ENCODE data around the gene AQP4.

The AQP4 gene, protein sequence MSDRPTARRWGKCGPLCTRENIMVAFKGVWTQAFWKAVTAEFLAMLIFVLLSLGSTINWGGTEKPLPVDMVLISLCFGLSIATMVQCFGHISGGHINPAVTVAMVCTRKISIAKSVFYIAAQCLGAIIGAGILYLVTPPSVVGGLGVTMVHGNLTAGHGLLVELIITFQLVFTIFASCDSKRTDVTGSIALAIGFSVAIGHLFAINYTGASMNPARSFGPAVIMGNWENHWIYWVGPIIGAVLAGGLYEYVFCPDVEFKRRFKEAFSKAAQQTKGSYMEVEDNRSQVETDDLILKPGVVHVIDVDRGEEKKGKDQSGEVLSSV

GRCh38 chr18:26865557-26865956, at the start of gene AQP4:
Gene AQP4 (minus strand): TSS chr18:26865707. CDS start chr18:26865689, 18 bp downstream.
- no peak for DNase-seq

GRCh38 chr18:26911840-26912239, 46.3 kb upstream of the AQP4 start:
- no peak for DNase-seq

GRCh38 chr18:26909599-26910290, 44.2 kb upstream of the AQP4 start:
- DNase-seq = no peak

- DNase-seq = no peak
Measured at GRCh38 chr18:26908906-26909305, 43.4 kb upstream of the AQP4 start.

- no peak for DNase-seq
Measured at GRCh38 chr18:26902291-26902690, 36.8 kb upstream of the AQP4 start.

GRCh38 chr18:26901020-26901419, 35.5 kb upstream of the AQP4 start:
- DNase-seq = no peak

DNA sequence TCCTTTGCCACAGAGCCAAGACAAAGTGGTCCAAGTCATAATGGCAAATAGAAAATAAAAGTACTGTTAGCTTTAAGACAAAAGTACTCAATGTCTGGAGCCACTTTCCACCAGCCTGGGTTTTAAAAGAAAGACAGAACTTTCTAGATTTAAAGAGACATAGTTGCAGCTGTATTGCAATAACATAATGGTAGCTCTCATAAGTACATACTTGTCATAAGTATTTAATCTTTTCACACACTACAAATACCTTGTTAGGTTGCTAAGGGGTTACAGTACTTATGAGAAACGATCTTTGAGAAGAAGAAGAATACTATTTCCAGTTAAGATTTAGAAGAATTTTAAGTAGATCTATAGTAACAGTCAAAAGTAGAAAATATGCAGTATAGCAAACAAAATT, 28.9 kb upstream of the AQP4 start:
- DNase-seq = no peak

DNA sequence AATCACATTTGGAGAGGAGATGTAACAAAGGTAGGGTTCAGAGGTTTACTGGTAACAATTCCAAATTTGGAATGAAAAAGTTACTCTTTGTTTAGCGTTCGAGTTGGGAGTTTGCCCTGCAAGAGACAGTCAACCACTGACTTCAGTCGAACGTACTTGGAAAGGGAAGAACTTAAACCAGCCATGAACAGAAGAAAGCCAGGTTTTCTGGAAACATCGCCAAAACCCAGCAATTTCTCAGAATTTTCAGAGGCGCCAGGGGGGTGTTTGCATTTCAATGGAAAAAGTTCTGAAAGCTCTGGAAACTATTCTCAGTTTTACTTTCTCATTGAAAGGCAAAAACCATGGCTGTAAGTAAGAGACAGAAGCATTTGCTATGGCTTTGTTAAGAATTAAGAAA, 28.5 kb upstream of the AQP4 start:
- no peak for DNase-seq

GRCh38 chr18:26888259-26888658, 22.8 kb upstream of the AQP4 start:
- no peak for DNase-seq

- no peak for DNase-seq
Measured at GRCh38 chr18:26875040-26875654, 9.6 kb upstream of the AQP4 start.

GRCh38 chr18:26874283-26874682, 8.8 kb upstream of the AQP4 start:
- DNase-seq = no peak

DNA sequence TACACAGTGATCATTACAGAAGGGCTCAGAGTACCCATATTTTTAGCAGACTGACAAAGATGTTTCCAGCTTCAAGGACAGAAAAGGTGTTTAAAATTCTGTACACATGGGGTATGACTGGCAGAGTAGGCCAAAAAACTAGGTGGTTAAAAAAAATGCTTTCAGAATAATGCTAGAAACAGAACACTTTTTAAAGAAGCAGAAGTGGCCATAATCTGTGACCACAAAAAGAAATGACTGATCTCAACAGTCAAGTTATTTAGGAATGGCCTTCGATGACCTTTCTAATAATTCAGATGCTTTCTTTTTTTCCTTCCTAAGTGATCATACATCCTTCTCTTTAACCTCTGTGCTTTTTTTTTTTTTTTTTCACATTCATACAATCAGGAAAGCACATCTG, 4.1 kb upstream of the AQP4 start:
- no peak for DNase-seq

GRCh38 chr18:26868968-26869586, 3.6 kb upstream of the AQP4 start:
- DNase-seq = no peak

DNA sequence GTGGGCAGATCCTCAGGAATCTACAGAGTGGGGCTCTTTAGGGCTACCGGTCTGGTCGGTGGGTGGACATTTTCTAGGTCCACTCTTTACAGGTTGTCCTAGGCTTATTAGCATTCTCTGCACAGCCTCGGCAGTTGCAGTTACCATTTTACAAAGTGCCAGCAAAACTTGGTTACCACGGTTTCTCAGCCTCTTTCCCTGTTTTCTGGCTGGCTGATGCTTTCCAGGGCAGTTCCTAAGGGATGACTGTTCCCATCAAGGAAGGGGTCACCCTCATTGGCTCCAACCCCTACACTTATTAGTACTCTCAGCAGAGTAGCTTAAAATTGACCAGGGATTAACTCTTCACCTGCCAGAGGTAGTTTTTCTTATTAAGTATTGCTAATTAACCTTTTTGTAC, 2.0 kb upstream of the AQP4 start:
- no peak for DNase-seq

DNA sequence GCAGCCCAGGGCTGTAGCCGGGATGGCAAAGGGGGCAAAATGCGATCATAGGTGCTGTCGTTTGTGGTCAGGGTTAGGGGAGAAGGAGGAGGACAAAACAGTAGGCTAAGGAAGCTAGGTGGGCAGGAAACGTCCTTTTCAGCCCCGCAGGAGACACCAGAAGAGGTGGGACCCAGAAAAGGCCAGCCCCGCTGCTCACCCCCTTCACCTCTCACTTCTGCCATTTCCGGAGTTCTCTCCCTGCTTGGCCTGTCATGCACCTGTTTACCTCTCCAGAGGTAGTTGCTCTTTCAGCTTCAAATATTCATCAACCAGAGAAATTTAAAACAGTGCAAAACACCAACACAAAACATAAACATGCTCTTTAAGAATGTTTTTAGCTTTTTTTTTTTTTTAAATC, 849 bp downstream of the AQP4 start:
- no peak for DNase-seq

DNA sequence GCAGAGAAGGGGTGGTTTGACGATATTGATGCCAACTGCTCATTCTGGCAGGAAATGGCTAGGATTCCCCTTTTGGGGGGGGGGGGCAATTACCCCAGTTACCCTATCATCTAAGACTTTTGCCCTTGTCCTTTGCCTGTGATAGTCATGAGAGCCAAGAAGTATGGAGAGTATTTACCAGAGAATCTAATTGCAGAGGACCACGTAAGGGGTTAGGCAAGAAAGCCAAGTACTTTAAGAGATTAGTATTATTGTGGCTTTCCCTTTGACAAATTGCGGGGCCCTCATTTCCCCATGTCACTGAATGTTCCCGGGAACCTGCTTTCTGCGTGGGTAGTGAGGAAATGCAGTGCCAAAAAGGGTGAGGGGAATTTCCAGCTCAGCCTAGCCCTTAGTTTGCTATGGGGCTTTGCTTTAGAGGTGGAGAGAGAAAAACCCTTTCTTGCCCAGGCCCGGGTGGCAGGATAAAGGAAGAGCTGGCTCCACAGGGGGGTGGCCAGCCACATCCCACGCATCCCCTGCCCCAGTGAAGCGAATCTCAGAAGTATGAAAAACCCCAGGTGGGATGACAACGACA, 1.5 kb downstream of the AQP4 start:
- no peak for DNase-seq

DNA sequence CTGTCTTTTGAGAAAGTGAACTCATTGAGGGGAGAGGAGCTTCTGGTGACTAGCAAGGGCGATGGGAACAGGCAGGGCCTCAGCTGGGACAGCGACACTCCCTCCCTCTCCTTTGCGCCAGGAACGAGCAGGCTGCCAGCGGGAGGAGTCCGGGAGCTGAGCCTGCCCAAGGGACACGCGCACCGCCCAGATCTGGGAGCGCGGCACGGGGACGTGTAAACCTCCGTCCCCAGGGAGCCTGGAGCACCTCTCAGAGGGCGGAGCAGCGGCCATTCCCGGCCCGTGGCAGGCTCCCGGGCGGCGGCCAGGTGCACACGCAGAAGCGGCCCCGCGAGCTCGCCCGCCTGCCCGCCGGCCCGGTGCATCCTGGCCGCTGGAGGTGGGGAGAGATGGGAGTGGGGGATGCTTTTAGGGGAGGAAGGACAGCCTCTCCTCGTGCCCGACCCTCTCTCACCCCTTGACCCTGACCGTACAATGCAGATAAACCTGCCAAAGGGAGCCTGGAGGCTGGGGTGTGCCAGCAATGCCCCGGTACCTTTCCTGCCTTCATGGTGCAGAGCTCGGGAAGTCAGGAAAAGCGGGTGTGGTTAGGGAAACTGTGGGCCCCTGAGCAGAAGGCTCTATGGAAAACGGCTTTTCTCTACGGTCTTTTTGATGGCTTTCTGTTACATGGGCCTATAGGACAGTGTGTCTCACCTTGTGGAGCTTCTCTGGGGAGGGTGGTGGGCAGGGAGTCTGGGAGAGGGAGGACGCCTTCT, 2.2 kb downstream of the AQP4 start:
- no peak for DNase-seq

DNA sequence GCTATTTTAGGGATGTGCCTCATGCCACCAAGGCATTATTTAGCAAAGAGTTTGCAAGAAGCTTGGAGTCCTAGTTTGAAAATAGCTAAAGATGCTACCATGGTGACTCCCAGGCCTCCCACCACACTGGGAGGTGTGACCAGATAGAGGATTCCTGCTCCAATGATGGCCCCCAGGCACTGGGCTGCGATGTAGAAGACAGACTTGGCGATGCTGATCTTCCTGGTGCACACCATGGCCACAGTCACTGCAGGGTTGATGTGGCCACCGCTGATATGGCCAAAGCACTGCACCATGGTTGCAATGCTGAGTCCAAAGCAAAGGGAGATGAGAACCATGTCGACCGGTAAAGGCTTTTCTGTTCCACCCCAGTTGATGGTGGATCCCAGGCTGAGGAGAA, 3.4 kb downstream of the AQP4 start:
- no peak for DNase-seq

DNA sequence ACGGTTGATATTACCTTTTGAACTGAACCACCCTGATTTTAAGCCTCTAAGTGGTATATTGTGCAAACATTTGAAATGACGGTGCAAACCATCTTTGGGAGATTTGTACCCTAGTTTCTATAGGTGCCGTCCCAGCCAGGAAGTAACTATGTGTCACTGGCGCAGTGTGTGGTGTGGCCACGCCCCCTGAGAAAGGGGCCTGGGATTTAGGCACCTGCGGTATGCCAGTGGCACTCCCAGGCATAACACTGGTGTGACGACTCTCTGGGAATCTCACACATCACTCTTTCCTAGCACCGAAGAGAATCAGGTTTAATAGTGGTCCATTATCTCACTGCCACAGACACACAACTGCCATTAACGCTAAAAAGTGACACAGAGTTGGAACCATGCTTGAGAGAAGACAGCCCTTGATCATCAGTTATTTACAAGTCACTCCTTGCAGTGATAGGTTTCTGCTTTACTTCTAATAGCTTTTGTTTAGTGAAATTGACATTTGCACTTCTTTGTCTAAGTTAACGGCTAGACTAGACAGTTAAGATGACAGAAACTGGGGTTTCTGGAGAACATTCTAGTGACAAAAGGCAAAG, 11.1 kb downstream of the AQP4 start:
- DNase-seq = no peak

DNA sequence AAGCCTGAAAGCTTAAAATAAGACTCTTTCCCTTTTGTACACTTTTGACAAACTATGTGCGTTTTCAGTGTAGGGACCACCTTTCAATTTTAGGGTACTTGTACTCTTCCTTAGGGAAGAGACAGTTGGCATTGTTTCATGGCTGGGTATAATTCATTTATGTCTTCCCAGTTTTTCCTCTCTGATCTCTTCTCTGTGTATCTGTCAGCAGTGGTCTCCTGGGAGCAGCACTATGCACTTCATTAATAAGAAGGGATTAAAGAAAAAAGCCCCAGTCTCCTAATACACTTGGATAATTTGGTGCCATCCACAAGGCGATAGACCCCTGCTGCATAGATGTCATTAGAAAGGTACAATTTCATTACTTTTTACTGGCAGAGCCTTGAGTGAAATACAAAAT, 12.1 kb downstream of the AQP4 start:
- DNase-seq = no peak

- DNase-seq = no peak
Measured at GRCh38 chr18:26843760-26844159, 21.7 kb downstream of the AQP4 start.

GRCh38 chr18:26840965-26841364, 24.5 kb downstream of the AQP4 start:
- DNase-seq = no peak
